Ishikawa (cell line): ENCODE measurements around the gene METAP1.
A peak's percentile ranks its signal among the peaks of the same experiment; 100 is the strongest.

Experiments
- CEBPB ChIP-seq: IDR thresholded peaks from 2 replicates; pipeline ENCODE4 v1.6.1; 2012
- CREB1 ChIP-seq: IDR thresholded peaks from 2 replicates; pipeline ENCODE4 v1.6.1; 2012; ENCODE audit warnings: low read depth
- EGR1 ChIP-seq: IDR thresholded peaks from 2 replicates; pipeline ENCODE4 v1.6.1; 2012
- FOXM1 ChIP-seq: IDR thresholded peaks from 2 replicates; pipeline ENCODE4 v1.6.1; 2012; ENCODE audit warnings: low read depth, borderline replicate concordance
- NFIC ChIP-seq: IDR thresholded peaks from 2 replicates; pipeline ENCODE4 v1.6.1; 2012
- RAD21 ChIP-seq: IDR thresholded peaks from 2 replicates; pipeline ENCODE4 v1.6.1; 2012; ENCODE audit warnings: low read depth
- TAF1 ChIP-seq: IDR thresholded peaks from 2 replicates; pipeline ENCODE4 v1.6.1; 2012; ENCODE audit warnings: low read depth, mild to moderate bottlenecking
- TEAD4 ChIP-seq: IDR thresholded peaks from 2 replicates; pipeline ENCODE4 v1.6.1; 2012
- YY1 ChIP-seq: IDR thresholded peaks from 2 replicates; pipeline ENCODE4 v1.6.1; 2012; ENCODE audit warnings: low read depth
- ZBTB7A ChIP-seq: IDR thresholded peaks from 2 replicates; pipeline ENCODE4 v1.6.1; 2012; ENCODE audit warnings: low read depth
- TF ChIP-seq, protein P1 (sequence below): IDR thresholded peaks from 2 replicates; pipeline ENCODE4 v1.6.1; 2012; ENCODE audit warnings: low read depth, mild to moderate bottlenecking
- TF ChIP-seq, protein P2 (sequence below): IDR thresholded peaks from 2 replicates; pipeline ENCODE4 v1.6.1; 2012
- TF ChIP-seq, protein P3 (sequence below): IDR thresholded peaks from 2 replicates; pipeline ENCODE4 v1.6.1; 2012

DNA sequence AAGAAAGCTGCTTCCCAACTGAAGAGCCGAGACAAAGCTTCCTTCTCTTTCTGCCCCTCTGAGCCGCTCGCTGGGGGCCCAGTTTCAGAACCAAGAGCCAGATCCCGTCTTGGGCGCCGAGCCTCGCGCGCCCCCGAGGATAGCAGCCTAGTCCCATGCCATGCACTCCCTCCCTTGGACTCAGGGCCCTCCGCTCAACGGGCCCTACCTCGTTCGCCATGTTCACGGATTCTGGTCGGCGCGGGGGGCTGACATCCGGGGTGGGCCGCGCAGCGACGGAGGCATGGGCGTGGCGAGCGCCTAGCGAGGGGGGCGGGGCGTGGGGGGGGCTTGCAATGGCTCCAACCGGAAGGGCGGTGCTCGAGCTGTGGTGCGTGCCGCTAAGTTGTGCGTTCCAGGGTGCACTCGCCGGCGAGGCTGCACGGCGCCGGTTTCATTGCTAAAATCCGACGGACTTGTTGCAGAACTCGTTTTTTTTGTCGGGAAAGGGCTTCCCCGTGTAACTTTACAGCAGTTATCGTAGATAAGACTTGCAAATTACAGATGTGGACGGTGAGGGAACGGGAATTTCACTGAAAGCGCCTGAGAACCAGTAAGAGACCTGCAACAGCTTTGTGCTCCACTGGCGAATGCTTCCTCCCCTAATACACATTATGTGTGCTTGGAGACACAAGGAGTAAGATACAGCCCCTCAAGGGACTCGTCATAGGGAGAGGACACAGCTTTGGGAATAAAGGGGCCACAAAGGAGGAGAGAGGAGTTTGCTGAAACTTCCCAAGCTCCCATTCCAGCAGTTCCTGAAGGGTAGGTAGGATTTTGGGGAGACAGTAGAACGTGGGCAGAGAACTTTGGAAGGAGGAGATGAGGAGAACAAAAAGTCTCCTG is 93.2 kb downstream of the METAP1 start, which contains the start of gene ADH5:
- no peak for TF ChIP-seq FOXM1
- no peak for TF ChIP-seq CREB1
- no peak for TF ChIP-seq CEBPB
- TF ChIP-seq, protein P1, sequence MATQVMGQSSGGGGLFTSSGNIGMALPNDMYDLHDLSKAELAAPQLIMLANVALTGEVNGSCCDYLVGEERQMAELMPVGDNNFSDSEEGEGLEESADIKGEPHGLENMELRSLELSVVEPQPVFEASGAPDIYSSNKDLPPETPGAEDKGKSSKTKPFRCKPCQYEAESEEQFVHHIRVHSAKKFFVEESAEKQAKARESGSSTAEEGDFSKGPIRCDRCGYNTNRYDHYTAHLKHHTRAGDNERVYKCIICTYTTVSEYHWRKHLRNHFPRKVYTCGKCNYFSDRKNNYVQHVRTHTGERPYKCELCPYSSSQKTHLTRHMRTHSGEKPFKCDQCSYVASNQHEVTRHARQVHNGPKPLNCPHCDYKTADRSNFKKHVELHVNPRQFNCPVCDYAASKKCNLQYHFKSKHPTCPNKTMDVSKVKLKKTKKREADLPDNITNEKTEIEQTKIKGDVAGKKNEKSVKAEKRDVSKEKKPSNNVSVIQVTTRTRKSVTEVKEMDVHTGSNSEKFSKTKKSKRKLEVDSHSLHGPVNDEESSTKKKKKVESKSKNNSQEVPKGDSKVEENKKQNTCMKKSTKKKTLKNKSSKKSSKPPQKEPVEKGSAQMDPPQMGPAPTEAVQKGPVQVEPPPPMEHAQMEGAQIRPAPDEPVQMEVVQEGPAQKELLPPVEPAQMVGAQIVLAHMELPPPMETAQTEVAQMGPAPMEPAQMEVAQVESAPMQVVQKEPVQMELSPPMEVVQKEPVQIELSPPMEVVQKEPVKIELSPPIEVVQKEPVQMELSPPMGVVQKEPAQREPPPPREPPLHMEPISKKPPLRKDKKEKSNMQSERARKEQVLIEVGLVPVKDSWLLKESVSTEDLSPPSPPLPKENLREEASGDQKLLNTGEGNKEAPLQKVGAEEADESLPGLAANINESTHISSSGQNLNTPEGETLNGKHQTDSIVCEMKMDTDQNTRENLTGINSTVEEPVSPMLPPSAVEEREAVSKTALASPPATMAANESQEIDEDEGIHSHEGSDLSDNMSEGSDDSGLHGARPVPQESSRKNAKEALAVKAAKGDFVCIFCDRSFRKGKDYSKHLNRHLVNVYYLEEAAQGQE, result 0 out of 2 replicates have a peak, but pooled peaks have one; percentile 6
- TF ChIP-seq, protein P2, sequence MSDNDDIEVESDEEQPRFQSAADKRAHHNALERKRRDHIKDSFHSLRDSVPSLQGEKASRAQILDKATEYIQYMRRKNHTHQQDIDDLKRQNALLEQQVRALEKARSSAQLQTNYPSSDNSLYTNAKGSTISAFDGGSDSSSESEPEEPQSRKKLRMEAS, result peak; percentile 77
- TF ChIP-seq RAD21, result no peak
- no peak for TF ChIP-seq EGR1
- TF ChIP-seq YY1, result peak; percentile 93
- no peak for TF ChIP-seq TEAD4
- TF ChIP-seq TAF1, result peak; percentile 76; the same call in 1 of the 2 replicates
- TF ChIP-seq NFIC, result no peak
- TF ChIP-seq ZBTB7A, result no peak
- TF ChIP-seq, protein P3, sequence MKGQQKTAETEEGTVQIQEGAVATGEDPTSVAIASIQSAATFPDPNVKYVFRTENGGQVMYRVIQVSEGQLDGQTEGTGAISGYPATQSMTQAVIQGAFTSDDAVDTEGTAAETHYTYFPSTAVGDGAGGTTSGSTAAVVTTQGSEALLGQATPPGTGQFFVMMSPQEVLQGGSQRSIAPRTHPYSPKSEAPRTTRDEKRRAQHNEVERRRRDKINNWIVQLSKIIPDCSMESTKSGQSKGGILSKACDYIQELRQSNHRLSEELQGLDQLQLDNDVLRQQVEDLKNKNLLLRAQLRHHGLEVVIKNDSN, result 0 out of 2 replicates have a peak, but pooled peaks have one; percentile 16
